Panc1 (cell line): ENCODE measurements around the gene DGKZ. TPM values are rescaled to one million over a fixed set of nuclear protein-coding genes. Genes with fewer than 3 reads are reported as not detected.
A peak's percentile ranks its signal among the peaks of the same experiment; 100 is the strongest.

Experiments used
- ATAC-seq: fragments of 200-7000 bp; cut with Tn5 transposase; 2 replicates; pipeline ENCODE4 v1.9.1; 2020; ENCODE audit warnings: mild to moderate bottlenecking, moderate library complexity
- BruUV-seq: library from RNA; stranded (reverse); fragments of 400-500 nt; replicated peaks from 2 replicates; lab custom pipeline; 2021; lab: Mats Ljungman, UMichigan
- CTCF ChIA-PET: fragments of 300-600 bp; sonication (Branson Sonifier 250); formaldehyde crosslinking; loops from one replicate; lab custom pipeline; 2022; ENCODE audit warnings: antibody characterized with exemption; lab: Charles Lee
- POLR2A ChIA-PET: fragments of 300-600 bp; sonication (Branson Sonifier 250); formaldehyde crosslinking; loops from one replicate; lab custom pipeline; 2022; ENCODE audit warnings: antibody characterized with exemption; lab: Charles Lee
- DNase-seq: peaks from one replicate; pipeline ENCODE4 v3.0.0-alpha.2; 2010; ENCODE audit warnings: low read depth, low spot score
- H3K27ac ChIP-seq: 2 replicates; pipeline ENCODE4 v1.5.1; 2011; ENCODE audit warnings: mild to moderate bottlenecking, low read length, inconsistent platforms
- H3K27me3 ChIP-seq: fragments of 200-500 bp; sonication (Bioruptor generic); 2 replicates; pipeline ENCODE4 v1.6.0; 2014; ENCODE audit warnings: low read length, inconsistent platforms; ENCODE audit not compliant: control insufficient read depth, insufficient read depth
- H3K36me3 ChIP-seq: fragments of 200-500 bp; sonication (Bioruptor generic); 2 replicates; pipeline ENCODE4 v1.5.1; 2014; ENCODE audit warnings: inconsistent platforms, mild to moderate bottlenecking, low read length, moderate library complexity; ENCODE audit not compliant: control insufficient read depth, insufficient read depth
- H3K4me1 ChIP-seq: 2 replicates; pipeline ENCODE4 v1.5.1; 2011; ENCODE audit warnings: inconsistent platforms, mild to moderate bottlenecking, low read length, moderate library complexity; ENCODE audit not compliant: control insufficient read depth, insufficient read depth
- H3K4me3 ChIP-seq, 2 experiments: 2 replicates each; pipeline ENCODE4 v1.5.1; 2011 to 2012; ENCODE audit warnings: low read depth in 2 of 2, low read length in 2 of 2, mild to moderate bottlenecking in 2 of 2, inconsistent platforms in 1 of 2, moderate library complexity in 1 of 2
- H3K9me3 ChIP-seq: fragments of 200-500 bp; sonication (Bioruptor generic); 2 replicates; pipeline ENCODE4 v1.5.1; 2014; ENCODE audit warnings: low read depth, mild to moderate bottlenecking, inconsistent platforms, low read length, moderate library complexity; ENCODE audit not compliant: control insufficient read depth, insufficient read depth
- POLR2AphosphoS5 ChIP-seq: IDR thresholded peaks from 2 replicates; pipeline ENCODE4 v1.6.1; 2012; ENCODE audit warnings: mild to moderate bottlenecking, low read depth, low read length, moderate library complexity
- SIN3A ChIP-seq: IDR thresholded peaks from 2 replicates; pipeline ENCODE4 v1.6.1; 2012; ENCODE audit warnings: low read depth, mild to moderate bottlenecking, low read length, moderate library complexity, borderline replicate concordance; ENCODE audit not compliant: insufficient read depth
- TCF7L2 ChIP-seq: IDR thresholded peaks from 2 replicates; pipeline ENCODE4 v1.6.1; 2011; ENCODE audit warnings: mild to moderate bottlenecking, low read depth, low read length, inconsistent platforms
- in situ Hi-C: cut with HindIII; loops from 2 replicates; pipeline ENCODE4 v1.10.0; 2016; ENCODE audit warnings: low sequenced_read_pairs, low pct_unique_long_range_greater_than_20kb
- intact Hi-C: fragments of 100-400 bp; cut with micrococcal nuclease; formaldehyde crosslinking; loops from one replicate; pipeline ENCODE4 v1.10.0; 2022; ENCODE audit not compliant: unreplicated experiment
- total RNA-seq: library from RNA; stranded (reverse); gene quantifications from one replicate; pipeline ENCODE4 v1.2.1, GENCODE V29; 2021; ENCODE audit not compliant: unreplicated experiment
- TF ChIP-seq, protein P1 (sequence below), 2 experiments: IDR thresholded peaks; 2 replicates each; pipeline ENCODE4 v1.6.1; 2011 to 2012; ENCODE audit warnings: low read depth in 2 of 2, control low read depth in 1 of 2, low read length in 1 of 2, mild to moderate bottlenecking in 1 of 2, moderate library complexity in 1 of 2; ENCODE audit not compliant: insufficient read depth in 1 of 2
- TF ChIP-seq, protein P2 (sequence below): fragments of 450-650 bp; IDR thresholded peaks from 2 replicates; pipeline ENCODE4 v1.5.1; 2017; ENCODE audit warnings: mild to moderate bottlenecking

DGKZ gene
- total RNA-seq, 1 experiment from 2014 or later = 104 TPM

DNA sequence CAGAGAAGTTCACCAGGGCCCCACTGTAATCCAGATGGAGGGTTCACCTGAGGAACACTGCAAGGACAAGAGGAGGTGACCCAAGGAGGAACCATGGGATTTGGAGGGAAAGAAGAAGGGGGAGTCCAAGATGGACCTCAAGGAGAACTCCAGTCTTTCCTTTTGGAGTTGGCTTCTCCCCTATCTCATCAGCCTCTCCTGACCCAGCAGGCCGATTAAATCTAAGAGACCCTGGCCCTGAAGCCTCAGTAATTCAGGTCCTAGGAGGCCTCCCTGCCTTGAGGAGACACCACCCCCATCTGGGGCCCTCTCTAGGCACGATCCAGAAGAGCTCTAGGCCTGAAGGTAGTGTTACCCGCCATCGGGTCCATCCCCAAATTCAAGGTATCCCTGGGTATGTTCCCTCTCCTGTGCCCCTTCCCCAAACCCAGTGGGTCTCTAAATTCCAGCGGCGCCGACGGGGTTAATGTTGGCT is 15.1 kb upstream of the DGKZ start:
- H3K36me3 ChIP-seq = no peaks in the 10 kb centered on the region
- no peak overlapping the region for H3K27ac ChIP-seq
- CTCF ChIA-PET = no interaction called here
- in situ Hi-C loops (no loop called here), intact Hi-C loops (no loop called here)
- no TSS peak for BruUV-seq
- no peak for ATAC-seq
- H3K4me1 ChIP-seq = no peaks in the 10 kb centered on the region
- peak overlapping the region in 1 of 2 experiments; percentile 33; a peak in 1 of 4 replicates for H3K4me3 ChIP-seq
- H3K27me3 ChIP-seq = peaks cover 13% of the 10 kb centered on the region
- POLR2A ChIA-PET = interaction anchor here (0.6 kb wide), 1 partner anchor 259 kb away, joined by 4 read pairs; no protein-coding TSS in a partner anchor
- DNase-seq = no peak
- TF ChIP-seq SIN3A (no peak), TCF7L2 (no peak), POLR2AphosphoS5 (no peak)
- TF ChIP-seq, protein P1, sequence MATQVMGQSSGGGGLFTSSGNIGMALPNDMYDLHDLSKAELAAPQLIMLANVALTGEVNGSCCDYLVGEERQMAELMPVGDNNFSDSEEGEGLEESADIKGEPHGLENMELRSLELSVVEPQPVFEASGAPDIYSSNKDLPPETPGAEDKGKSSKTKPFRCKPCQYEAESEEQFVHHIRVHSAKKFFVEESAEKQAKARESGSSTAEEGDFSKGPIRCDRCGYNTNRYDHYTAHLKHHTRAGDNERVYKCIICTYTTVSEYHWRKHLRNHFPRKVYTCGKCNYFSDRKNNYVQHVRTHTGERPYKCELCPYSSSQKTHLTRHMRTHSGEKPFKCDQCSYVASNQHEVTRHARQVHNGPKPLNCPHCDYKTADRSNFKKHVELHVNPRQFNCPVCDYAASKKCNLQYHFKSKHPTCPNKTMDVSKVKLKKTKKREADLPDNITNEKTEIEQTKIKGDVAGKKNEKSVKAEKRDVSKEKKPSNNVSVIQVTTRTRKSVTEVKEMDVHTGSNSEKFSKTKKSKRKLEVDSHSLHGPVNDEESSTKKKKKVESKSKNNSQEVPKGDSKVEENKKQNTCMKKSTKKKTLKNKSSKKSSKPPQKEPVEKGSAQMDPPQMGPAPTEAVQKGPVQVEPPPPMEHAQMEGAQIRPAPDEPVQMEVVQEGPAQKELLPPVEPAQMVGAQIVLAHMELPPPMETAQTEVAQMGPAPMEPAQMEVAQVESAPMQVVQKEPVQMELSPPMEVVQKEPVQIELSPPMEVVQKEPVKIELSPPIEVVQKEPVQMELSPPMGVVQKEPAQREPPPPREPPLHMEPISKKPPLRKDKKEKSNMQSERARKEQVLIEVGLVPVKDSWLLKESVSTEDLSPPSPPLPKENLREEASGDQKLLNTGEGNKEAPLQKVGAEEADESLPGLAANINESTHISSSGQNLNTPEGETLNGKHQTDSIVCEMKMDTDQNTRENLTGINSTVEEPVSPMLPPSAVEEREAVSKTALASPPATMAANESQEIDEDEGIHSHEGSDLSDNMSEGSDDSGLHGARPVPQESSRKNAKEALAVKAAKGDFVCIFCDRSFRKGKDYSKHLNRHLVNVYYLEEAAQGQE (IDR thresholded peaks at IDR 0.05; ENCODE audit: insufficient read depth in 1 of 2, low read depth in 2 of 2, low read length in 1 of 2) = no peak
- TF ChIP-seq, protein P2, sequence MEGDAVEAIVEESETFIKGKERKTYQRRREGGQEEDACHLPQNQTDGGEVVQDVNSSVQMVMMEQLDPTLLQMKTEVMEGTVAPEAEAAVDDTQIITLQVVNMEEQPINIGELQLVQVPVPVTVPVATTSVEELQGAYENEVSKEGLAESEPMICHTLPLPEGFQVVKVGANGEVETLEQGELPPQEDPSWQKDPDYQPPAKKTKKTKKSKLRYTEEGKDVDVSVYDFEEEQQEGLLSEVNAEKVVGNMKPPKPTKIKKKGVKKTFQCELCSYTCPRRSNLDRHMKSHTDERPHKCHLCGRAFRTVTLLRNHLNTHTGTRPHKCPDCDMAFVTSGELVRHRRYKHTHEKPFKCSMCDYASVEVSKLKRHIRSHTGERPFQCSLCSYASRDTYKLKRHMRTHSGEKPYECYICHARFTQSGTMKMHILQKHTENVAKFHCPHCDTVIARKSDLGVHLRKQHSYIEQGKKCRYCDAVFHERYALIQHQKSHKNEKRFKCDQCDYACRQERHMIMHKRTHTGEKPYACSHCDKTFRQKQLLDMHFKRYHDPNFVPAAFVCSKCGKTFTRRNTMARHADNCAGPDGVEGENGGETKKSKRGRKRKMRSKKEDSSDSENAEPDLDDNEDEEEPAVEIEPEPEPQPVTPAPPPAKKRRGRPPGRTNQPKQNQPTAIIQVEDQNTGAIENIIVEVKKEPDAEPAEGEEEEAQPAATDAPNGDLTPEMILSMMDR = no peak
- no peaks in the 10 kb centered on the region for H3K9me3 ChIP-seq

DNA sequence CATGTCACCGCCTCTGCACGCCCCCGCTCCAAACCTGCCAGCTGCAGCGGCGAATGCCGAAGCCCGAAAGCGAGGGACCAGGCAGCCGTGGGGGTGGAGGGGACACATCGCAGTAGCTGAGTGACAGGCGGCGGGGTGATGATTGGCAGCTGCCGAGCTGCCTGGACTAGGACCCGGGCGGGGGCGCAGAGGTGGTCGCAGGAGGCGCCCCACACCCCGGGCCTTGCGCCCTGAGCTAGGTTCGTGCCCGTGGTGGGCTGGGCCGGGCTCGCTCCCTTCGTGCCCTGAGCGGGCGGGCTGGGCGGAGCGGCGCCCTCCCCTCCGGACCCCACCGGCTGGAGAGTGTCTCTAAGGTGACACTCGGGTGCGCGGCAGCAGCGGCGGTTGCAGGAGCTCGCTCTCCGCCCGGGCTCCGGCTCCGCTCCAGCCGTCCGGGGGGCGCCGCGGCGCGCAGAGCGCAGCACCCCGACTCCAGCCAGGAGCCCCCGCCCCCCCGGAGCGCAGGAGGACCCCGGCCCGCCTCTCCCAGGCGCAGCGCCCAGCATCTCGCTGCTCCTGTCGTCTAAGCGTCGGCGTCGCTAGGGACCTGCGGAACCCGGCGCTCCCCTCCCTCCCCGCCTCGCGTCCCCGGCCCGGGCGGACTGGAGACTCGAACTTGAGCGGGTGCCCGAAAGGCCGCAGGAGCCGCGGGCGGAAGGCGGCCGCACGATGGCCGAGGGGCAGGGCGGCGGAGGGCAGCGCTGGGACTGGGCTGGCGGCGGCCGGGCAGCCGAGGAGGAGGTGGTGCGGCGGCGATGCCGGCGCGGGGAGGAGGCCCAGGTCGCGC is 14.5 kb upstream of the DGKZ start:
- TF ChIP-seq, protein P2 = no peak
- no peak for TF ChIP-seq SIN3A
- TF ChIP-seq, protein P1 (IDR thresholded peaks at IDR 0.05; ENCODE audit: insufficient read depth in 1 of 2, low read depth in 2 of 2, low read length in 1 of 2) = no peak
- TF ChIP-seq POLR2AphosphoS5 = no peak
- no peak for TF ChIP-seq TCF7L2
- ChIA-PET CTCF (no interaction called here), POLR2A (no interaction called here)
- no peaks in the 10 kb centered on the region for H3K4me1 ChIP-seq
- no peaks in the 10 kb centered on the region for H3K36me3 ChIP-seq
- peaks cover 13% of the 10 kb centered on the region for H3K27me3 ChIP-seq
- no peaks in the 10 kb centered on the region for H3K9me3 ChIP-seq
- no peak for DNase-seq
- H3K27ac ChIP-seq = no peak overlapping the region
- BruUV-seq = no TSS peak
- peak overlapping the region; percentile 28 to 33 for H3K4me3 ChIP-seq
- peak; percentile 65 for ATAC-seq
- in situ Hi-C loops = no loop called here
- intact Hi-C loops = no loop called here
